Right lobe of liver (tissue), 4 donors: Measurements from ENCODE around the gene NEO1.

Experiments used
- CTCF ChIP-seq, 4 donors: fragments of 200-600 bp in 3 of 4; fragments of 450-650 bp in 1 of 4; IDR thresholded peaks; one replicate each; pipeline versions ENCODE4 v1.5.1 to v1.8.0; 2016 to 2022; ENCODE audit warnings: antibody characterized with exemption in 4 of 4, mild to moderate bottlenecking in 2 of 4
- POLR2A ChIP-seq: fragments of 450-650 bp; IDR thresholded peaks from one replicate; pipeline ENCODE4 v1.6.1; 2017; ENCODE audit warnings: antibody characterized with exemption, mild to moderate bottlenecking
- donor health status: DM: no; HTN: no; CAD: no.
- donor health status: DM: no; HTN: no; CAD: no.
- donor health status: DM: no; HTN: yes; CAD: no.

GRCh38 chr15:73333001-73333400 lies 280.7 kb downstream of the NEO1 start:
- TF ChIP-seq CTCF (IDR thresholded peaks at IDR 0.05) = no peak
- TF ChIP-seq POLR2A = no peak
